ENCODE results near the gene GALNT5.

Gene GALNT5

DNA sequence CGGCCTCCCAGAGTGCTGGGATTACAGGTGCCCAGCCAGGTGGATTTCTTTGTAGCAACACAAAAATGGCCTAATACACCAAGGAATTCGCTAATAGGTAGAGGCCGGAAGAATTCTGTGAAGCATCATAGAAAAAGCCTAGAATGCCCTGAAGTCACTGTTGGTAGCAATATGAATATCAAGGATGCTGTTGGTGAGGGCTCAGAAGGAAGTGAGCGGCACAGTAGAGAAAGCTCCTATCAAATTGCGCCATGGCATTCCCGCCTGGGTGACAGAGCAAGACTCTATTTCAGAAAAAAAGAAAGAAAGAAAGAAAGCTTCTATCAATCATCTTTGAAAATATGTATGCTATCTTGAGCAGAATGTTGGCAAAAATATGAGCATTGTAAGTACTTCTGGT is 23.8 kb downstream of the GALNT5 start:
- H3K4me1 ChIP-seq (ENCODE audit: control insufficient read depth in 1 of 2, insufficient read depth in 1 of 2, low read depth in 1 of 2, low read length in 1 of 2): no peaks in the 10 kb centered on the region
- no peaks in the 10 kb centered on the region for H3K9me3 ChIP-seq
- TF ChIP-seq, protein P1, sequence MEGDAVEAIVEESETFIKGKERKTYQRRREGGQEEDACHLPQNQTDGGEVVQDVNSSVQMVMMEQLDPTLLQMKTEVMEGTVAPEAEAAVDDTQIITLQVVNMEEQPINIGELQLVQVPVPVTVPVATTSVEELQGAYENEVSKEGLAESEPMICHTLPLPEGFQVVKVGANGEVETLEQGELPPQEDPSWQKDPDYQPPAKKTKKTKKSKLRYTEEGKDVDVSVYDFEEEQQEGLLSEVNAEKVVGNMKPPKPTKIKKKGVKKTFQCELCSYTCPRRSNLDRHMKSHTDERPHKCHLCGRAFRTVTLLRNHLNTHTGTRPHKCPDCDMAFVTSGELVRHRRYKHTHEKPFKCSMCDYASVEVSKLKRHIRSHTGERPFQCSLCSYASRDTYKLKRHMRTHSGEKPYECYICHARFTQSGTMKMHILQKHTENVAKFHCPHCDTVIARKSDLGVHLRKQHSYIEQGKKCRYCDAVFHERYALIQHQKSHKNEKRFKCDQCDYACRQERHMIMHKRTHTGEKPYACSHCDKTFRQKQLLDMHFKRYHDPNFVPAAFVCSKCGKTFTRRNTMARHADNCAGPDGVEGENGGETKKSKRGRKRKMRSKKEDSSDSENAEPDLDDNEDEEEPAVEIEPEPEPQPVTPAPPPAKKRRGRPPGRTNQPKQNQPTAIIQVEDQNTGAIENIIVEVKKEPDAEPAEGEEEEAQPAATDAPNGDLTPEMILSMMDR (IDR thresholded peaks at IDR 0.05): no peak
- no peak overlapping the region for H3K4me3 ChIP-seq (ENCODE audit: low read depth in 1 of 2, low read length in 1 of 2)
- H3K27ac ChIP-seq: no peak overlapping the region
- H3K36me3 ChIP-seq: no peaks in the 10 kb centered on the region
- no peaks in the 10 kb centered on the region for H3K27me3 ChIP-seq

DNA sequence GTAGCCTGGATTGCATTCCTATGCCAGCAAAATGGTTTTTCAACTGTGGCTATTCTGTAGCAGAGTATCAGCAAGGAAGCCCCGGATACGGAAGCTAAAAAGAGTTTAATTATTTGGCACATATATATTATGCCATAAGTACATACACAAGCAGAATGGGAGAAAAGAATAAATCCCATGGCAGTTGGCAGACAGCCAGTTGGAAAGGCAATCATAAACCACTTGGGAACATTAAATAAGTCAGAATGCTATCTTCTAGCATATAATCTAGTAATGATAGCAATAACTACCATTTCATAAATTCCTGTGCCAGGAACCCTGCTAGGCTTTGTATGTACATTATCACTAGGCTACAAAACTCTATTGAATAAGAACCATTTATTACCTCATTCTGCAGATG is 26.0 kb downstream of the GALNT5 start:
- no peaks in the 10 kb centered on the region for H3K4me1 ChIP-seq (ENCODE audit: control insufficient read depth in 1 of 2, insufficient read depth in 1 of 2, low read depth in 1 of 2, low read length in 1 of 2)
- H3K9me3 ChIP-seq: no peaks in the 10 kb centered on the region
- no peaks in the 10 kb centered on the region for H3K36me3 ChIP-seq
- H3K4me3 ChIP-seq (ENCODE audit: low read depth in 1 of 2, low read length in 1 of 2): no peak overlapping the region
- no peak overlapping the region for H3K27ac ChIP-seq
- no peaks in the 10 kb centered on the region for H3K27me3 ChIP-seq
- TF ChIP-seq, protein P1 (IDR thresholded peaks at IDR 0.05): no peak

DNA sequence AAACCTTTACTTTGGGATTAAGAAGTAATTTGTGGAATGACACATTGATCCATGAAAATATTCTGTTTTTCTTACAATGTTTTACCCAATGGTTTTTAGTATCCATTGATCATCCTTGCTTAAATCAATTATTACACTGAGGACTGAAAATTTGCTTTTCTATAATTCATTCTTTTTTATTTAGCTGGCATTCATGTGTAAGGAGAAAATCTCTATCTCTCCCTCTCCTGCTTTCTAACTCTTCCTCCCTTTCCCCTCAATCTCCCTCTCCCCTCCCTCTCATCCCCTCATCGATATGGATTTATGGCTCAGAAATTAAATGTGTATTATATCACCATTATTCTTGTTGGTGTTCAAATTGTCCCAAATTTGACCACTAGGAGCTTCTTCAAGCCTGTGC is 29.7 kb downstream of the GALNT5 start:
- TF ChIP-seq, protein P1 (IDR thresholded peaks at IDR 0.05): no peak

DNA sequence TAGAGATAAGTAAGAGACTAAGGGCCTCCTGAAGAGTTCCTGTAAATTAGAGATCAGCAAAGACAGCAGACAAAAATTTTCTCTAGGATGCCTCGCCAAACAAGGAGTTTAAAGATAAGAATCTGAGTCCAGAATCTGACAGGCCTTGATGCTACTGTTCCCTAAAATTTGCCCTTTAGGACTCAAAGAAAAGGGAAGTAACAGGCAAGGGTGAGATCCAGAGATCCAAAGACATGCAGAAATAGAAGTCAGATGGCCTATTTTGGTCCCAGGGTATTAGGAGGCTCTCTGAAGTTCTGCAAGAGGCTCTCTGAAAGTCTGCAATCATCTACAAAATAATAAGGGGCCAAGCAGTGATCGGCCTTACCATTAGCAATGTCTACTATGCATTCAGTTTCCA is 33.0 kb downstream of the GALNT5 start:
- H3K9me3 ChIP-seq: no peaks in the 10 kb centered on the region
- H3K27me3 ChIP-seq: no peaks in the 10 kb centered on the region
- TF ChIP-seq, protein P1 (IDR thresholded peaks at IDR 0.05): no peak
- no peak overlapping the region for H3K4me3 ChIP-seq (ENCODE audit: low read depth in 1 of 2, low read length in 1 of 2)
- H3K27ac ChIP-seq: no peak overlapping the region
- no peaks in the 10 kb centered on the region for H3K36me3 ChIP-seq
- no peaks in the 10 kb centered on the region for H3K4me1 ChIP-seq (ENCODE audit: control insufficient read depth in 1 of 2, insufficient read depth in 1 of 2, low read depth in 1 of 2, low read length in 1 of 2)

More for the DNA sequence above, 29.7 kb downstream of the GALNT5 start:
- Histone ChIP-seq H3K9me3 (no peaks in the 10 kb centered on the region), H3K4me1 (ENCODE audit: control insufficient read depth in 1 of 2, insufficient read depth in 1 of 2, low read depth in 1 of 2, low read length in 1 of 2) (no peaks in the 10 kb centered on the region), H3K36me3 (no peaks in the 10 kb centered on the region), H3K27ac (no peak overlapping the region), H3K4me3 (ENCODE audit: low read depth in 1 of 2, low read length in 1 of 2) (no peak overlapping the region), H3K27me3 (no peaks in the 10 kb centered on the region)

DNA sequence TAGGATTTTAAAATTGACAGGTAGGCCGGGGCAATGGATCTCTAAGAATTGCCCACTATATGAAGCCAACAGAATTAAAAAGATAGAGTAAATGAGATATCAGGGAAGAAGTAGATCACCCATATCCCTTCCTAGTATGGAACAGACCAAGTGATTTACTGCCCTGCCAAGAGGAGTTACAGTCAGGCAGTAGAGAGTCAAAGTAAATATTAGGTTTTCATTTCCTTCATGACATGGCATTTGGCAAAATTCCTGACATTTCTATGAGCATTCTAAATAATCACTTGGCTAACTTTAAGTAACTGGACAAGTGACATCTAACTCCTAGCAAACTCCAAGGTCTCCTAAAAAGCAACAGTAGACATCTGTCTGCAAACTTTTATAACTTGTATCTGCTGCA is 33.5 kb downstream of the GALNT5 start:
- H3K4me3 ChIP-seq (ENCODE audit: low read depth in 1 of 2, low read length in 1 of 2): no peak overlapping the region
- H3K27ac ChIP-seq: no peak overlapping the region
- TF ChIP-seq, protein P1 (IDR thresholded peaks at IDR 0.05): no peak

DNA sequence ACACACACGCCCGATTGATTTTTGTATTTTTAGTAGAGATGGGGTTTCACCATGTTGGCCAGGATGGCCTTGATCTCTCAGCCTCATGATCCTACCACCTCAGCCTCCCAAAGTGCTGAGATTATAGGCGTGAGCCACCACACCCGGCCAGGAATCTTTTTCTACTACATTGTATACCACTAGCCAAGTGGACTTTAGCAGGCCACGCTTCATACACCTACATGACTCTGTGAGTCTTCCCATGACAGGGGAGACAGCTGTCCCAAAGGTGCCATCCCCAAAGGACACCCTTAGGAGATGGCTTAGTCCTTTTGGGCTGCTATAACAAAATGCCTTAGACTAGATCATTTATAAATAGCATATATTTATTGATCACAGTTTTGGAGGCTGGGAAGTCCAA is 35.3 kb downstream of the GALNT5 start:
- no peaks in the 10 kb centered on the region for H3K9me3 ChIP-seq
- TF ChIP-seq, protein P1 (IDR thresholded peaks at IDR 0.05): no peak
- no peak overlapping the region for H3K4me3 ChIP-seq (ENCODE audit: low read depth in 1 of 2, low read length in 1 of 2)
- H3K27me3 ChIP-seq: no peaks in the 10 kb centered on the region
- no peaks in the 10 kb centered on the region for H3K36me3 ChIP-seq
- no peaks in the 10 kb centered on the region for H3K4me1 ChIP-seq (ENCODE audit: control insufficient read depth in 1 of 2, insufficient read depth in 1 of 2, low read depth in 1 of 2, low read length in 1 of 2)
- H3K27ac ChIP-seq: no peak overlapping the region

More for the DNA sequence above, 33.5 kb downstream of the GALNT5 start:
- no peaks in the 10 kb centered on the region for H3K36me3 ChIP-seq
- H3K4me1 ChIP-seq (ENCODE audit: control insufficient read depth in 1 of 2, insufficient read depth in 1 of 2, low read depth in 1 of 2, low read length in 1 of 2): no peaks in the 10 kb centered on the region
- H3K27me3 ChIP-seq: no peaks in the 10 kb centered on the region
- no peaks in the 10 kb centered on the region for H3K9me3 ChIP-seq
